HG03442 (cell line): ENCODE measurements around the gene LLCFC1.
"Not testable (repeated sequence)": the region's sequence is repeated elsewhere in the genome, so short reads cannot be mapped to it uniquely, and the experiment has no call there.

Experiments used
- ATAC-seq: cut with Tn5 transposase; IDR thresholded peaks from one replicate; pipeline ENCODE4 v1.9.1; 2021; ENCODE audit warnings: mild to moderate bottlenecking, moderate library complexity; ENCODE audit not compliant: unreplicated experiment

LLCFC1 gene

GRCh38 chr7:142941541-142941940 lies 2.3 kb downstream of the LLCFC1 start:
- ATAC-seq = no peak

- ATAC-seq = no peak
These were observed 3.5 kb downstream of the LLCFC1 start for GRCh38 chr7:142942746-142943145.

- no peak for ATAC-seq
These were observed 4.5 kb downstream of the LLCFC1 start for GRCh38 chr7:142943706-142944268.

- no peak for ATAC-seq
These were observed 5.7 kb downstream of the LLCFC1 start for GRCh38 chr7:142945001-142945400.

- ATAC-seq = no peak
These were observed 9.3 kb downstream of the LLCFC1 start for GRCh38 chr7:142948603-142949002.

- no peak for ATAC-seq
These were observed 11.0 kb downstream of the LLCFC1 start for GRCh38 chr7:142950235-142950634.

- no peak for ATAC-seq
These were observed 15.5 kb downstream of the LLCFC1 start for GRCh38 chr7:142954680-142955268.

GRCh38 chr7:142956951-142957623 lies 17.8 kb downstream of the LLCFC1 start:
- no peak for ATAC-seq

- ATAC-seq = no peak
These were observed 18.4 kb downstream of the LLCFC1 start for GRCh38 chr7:142957723-142958122.

- ATAC-seq = no peak
These were observed 19.9 kb downstream of the LLCFC1 start for GRCh38 chr7:142959202-142959601.

GRCh38 chr7:142960955-142961512 lies 21.8 kb downstream of the LLCFC1 start:
- ATAC-seq = no peak

GRCh38 chr7:142961595-142961972 lies 22.3 kb downstream of the LLCFC1 start:
- no peak for ATAC-seq

GRCh38 chr7:142961973-142962926 lies 23.0 kb downstream of the LLCFC1 start, which contains the start of gene KEL:
TSS of gene KEL (minus strand) at chr7:142962363. CDS start at chr7:142962206, 157 bp downstream.
- ATAC-seq = no peak

- no peak for ATAC-seq
These were observed 23.7 kb downstream of the LLCFC1 start for GRCh38 chr7:142962991-142963390.

- no peak for ATAC-seq
These were observed 24.7 kb downstream of the LLCFC1 start for GRCh38 chr7:142963993-142964392.

- ATAC-seq = no peak
These were observed 25.4 kb downstream of the LLCFC1 start for GRCh38 chr7:142964502-142965246.

GRCh38 chr7:142968229-142968628 lies 28.9 kb downstream of the LLCFC1 start:
- no peak for ATAC-seq

GRCh38 chr7:142969183-142969582 lies 29.9 kb downstream of the LLCFC1 start:
- ATAC-seq = no peak

- ATAC-seq = no peak
These were observed 35.3 kb downstream of the LLCFC1 start for GRCh38 chr7:142974626-142975025.

- ATAC-seq = not testable (repeated sequence)
These were observed 39.1 kb downstream of the LLCFC1 start for GRCh38 chr7:142978402-142978801.
